HCT116 (cell line): Measurements from ENCODE around the gene USP21. TPM values are rescaled to one million over a fixed set of nuclear protein-coding genes. Genes with fewer than 3 reads are reported as not detected.

Experiments used
- ATAC-seq: fragments of 200-7000 bp; cut with Tn5 transposase; 2 replicates; pipeline ENCODE4 v1.9.1; 2020; ENCODE audit warnings: mild to moderate bottlenecking, moderate library complexity
- BruUV-seq: library from RNA; stranded (reverse); fragments of 400-500 nt; replicated peaks from 2 replicates; lab custom pipeline; 2021; lab: Mats Ljungman, UMichigan
- CTCF ChIA-PET: fragments of 300-600 bp; sonication (Branson Sonifier 250); formaldehyde crosslinking; loops from one replicate; lab custom pipeline; 2021; ENCODE audit warnings: antibody characterized with exemption; lab: Charles Lee
- POLR2A ChIA-PET: fragments of 300-600, 350-600 bp; sonication (Branson Sonifier 250); formaldehyde crosslinking; loops from one replicate; lab custom pipeline; 2021; ENCODE audit warnings: antibody characterized with exemption; lab: Charles Lee
- RAD21 ChIA-PET, 2 experiments: fragments of 300-600 bp; sonication (Branson Sonifier 250); formaldehyde crosslinking; loops; one replicate each; lab custom pipeline; 2023; ENCODE audit warnings: low total read pairs in 2 of 2; ENCODE audit not compliant: uncharacterized antibody in 2 of 2, unreplicated experiment in 2 of 2, low non-redundant PET in 1 of 2; lab: Charles Lee
- DNase-seq: peaks from one replicate; pipeline ENCODE4 v3.0.0-alpha.2; 2010; ENCODE audit warnings: low read depth, low spot score
- H2AFZ ChIP-seq: fragments of 200-600 bp; shearing (Covaris generic), sonication (generic); 2 replicates; pipeline ENCODE4 v1.6.1; 2017; ENCODE audit warnings: low read depth, mixed run types, mixed read lengths, antibody characterized with exemption, low read length; ENCODE audit not compliant: poor library complexity, severe bottlenecking
- H3K27ac ChIP-seq: 2 replicates; pipeline ENCODE4 v1.5.1; 2012; ENCODE audit warnings: low read depth, low read length
- H3K27me3 ChIP-seq: fragments of 200-600 bp; sonication (generic); 2 replicates; pipeline ENCODE4 v1.6.1; 2016; ENCODE audit warnings: mixed run types, low read length, mixed read lengths; ENCODE audit not compliant: insufficient read depth
- H3K36me3 ChIP-seq, 2 experiments: fragments of 200-500 bp in 1 of 2; fragments of 200-600 bp in 1 of 2; sonication (Bioruptor generic) in 1 of 2; sonication (generic) in 1 of 2; 2 replicates each; pipeline versions ENCODE4 v1.5.1 to v1.6.1; 2014 to 2016; ENCODE audit warnings: low read length in 2 of 2, inconsistent platforms in 1 of 2, mixed read lengths in 1 of 2, mixed run types in 1 of 2; ENCODE audit not compliant: insufficient read depth in 2 of 2, control insufficient read depth in 1 of 2
- H3K4me1 ChIP-seq, 2 experiments: fragments of 200-600 bp in 1 of 2; sonication (generic) in 1 of 2; 2 replicates each; pipeline versions ENCODE4 v1.5.1 to v1.6.1; 2012 to 2017; ENCODE audit warnings: low read length in 2 of 2, inconsistent platforms in 1 of 2, mild to moderate bottlenecking in 1 of 2, mixed read lengths in 1 of 2, mixed run types in 1 of 2, moderate library complexity in 1 of 2; ENCODE audit not compliant: insufficient read depth in 2 of 2, control insufficient read depth in 1 of 2
- H3K4me2 ChIP-seq: fragments of 200-600 bp; sonication (generic); 2 replicates; pipeline ENCODE4 v1.6.1; 2017; ENCODE audit warnings: mixed run types, low read length, mixed read lengths
- H3K4me3 ChIP-seq, 2 experiments: fragments of 200-600 bp in 1 of 2; sonication (generic) in 1 of 2; replicated peaks in 1 of 2; 2 replicates each; pipeline ENCODE4 v1.5.1; 2011 to 2016; ENCODE audit warnings: low read length in 2 of 2, control low read depth in 1 of 2, low read depth in 1 of 2, mild to moderate bottlenecking in 1 of 2, mixed read lengths in 1 of 2, mixed run types in 1 of 2
- H3K79me2 ChIP-seq: fragments of 200-600 bp; sonication (generic); 2 replicates; pipeline ENCODE4 v1.6.1; 2017; ENCODE audit warnings: mild to moderate bottlenecking, mixed run types, low read length, moderate library complexity, mixed read lengths; ENCODE audit not compliant: insufficient read depth
- H3K9ac ChIP-seq: fragments of 200-600 bp; sonication (generic); 2 replicates; pipeline ENCODE4 v1.6.1; 2016; ENCODE audit warnings: low read length, mixed read lengths
- H3K9me2 ChIP-seq: fragments of 200-600 bp; sonication (generic), shearing (Covaris generic); 2 replicates; pipeline ENCODE4 v1.6.1; 2017; ENCODE audit warnings: mixed run types, mild to moderate bottlenecking, moderate library complexity; ENCODE audit not compliant: insufficient read depth
- H3K9me3 ChIP-seq, 2 experiments: fragments of 200-500 bp in 1 of 2; fragments of 200-600 bp in 1 of 2; sonication (Bioruptor generic) in 1 of 2; sonication (generic) in 1 of 2; 2 replicates each; pipeline ENCODE4 v1.6.1; 2014 to 2017; ENCODE audit warnings: low read length in 2 of 2, mixed read lengths in 2 of 2, inconsistent platforms in 1 of 2, low read depth in 1 of 2, mild to moderate bottlenecking in 1 of 2, mixed run types in 1 of 2, moderate library complexity in 1 of 2; ENCODE audit not compliant: control insufficient read depth in 1 of 2, insufficient read depth in 1 of 2
- H4K20me1 ChIP-seq: fragments of 200-600 bp; sonication (generic), shearing (Covaris generic); 2 replicates; pipeline ENCODE4 v1.6.1; 2017; ENCODE audit warnings: mixed run types, mild to moderate bottlenecking, moderate library complexity; ENCODE audit not compliant: insufficient read depth
- ELF1 ChIP-seq: IDR thresholded peaks from 2 replicates; pipeline ENCODE4 v1.6.1; 2012; ENCODE audit warnings: low read depth, borderline replicate concordance
- POLR2AphosphoS5 ChIP-seq: IDR thresholded peaks from 2 replicates; pipeline ENCODE4 v1.6.1; 2011; ENCODE audit warnings: mild to moderate bottlenecking, low read depth, low read length, moderate library complexity
- SRF ChIP-seq: IDR thresholded peaks from 2 replicates; pipeline ENCODE4 v1.6.1; 2012; ENCODE audit warnings: low read depth
- intact Hi-C: fragments of 100-400 bp; cut with micrococcal nuclease; formaldehyde crosslinking; loops from 2 replicates; pipeline ENCODE4 v1.10.0; 2022
- total RNA-seq: library from RNA; stranded (reverse); gene quantifications from one replicate; pipeline ENCODE4 v1.2.1, GENCODE V29; 2021; ENCODE audit not compliant: unreplicated experiment
- TF ChIP-seq, protein P1 (sequence below): IDR thresholded peaks from 2 replicates; pipeline ENCODE4 v1.6.1; 2012

Gene USP21
- total RNA-seq, 1 experiment from 2014 or later: 22.1 TPM

- H3K27me3 ChIP-seq: no peaks in the 10 kb centered on the region
- H3K4me1 ChIP-seq: peaks cover 10 to 20% of the 10 kb centered on the region in 2 experiments; a peak in 3 of 4 replicates
- no peaks in the 10 kb centered on the region for H4K20me1 ChIP-seq
- TF ChIP-seq SRF (no peak), ELF1 (no peak)
- H3K4me2 ChIP-seq: no peak overlapping the region
- peaks cover 70% of the 10 kb centered on the region for H3K79me2 ChIP-seq
- ChIA-PET CTCF (no interaction called here), POLR2A (no interaction called here), RAD21 (no interaction called here)
- no peak for DNase-seq
- H2AFZ ChIP-seq: no peak overlapping the region
- no peaks in the 10 kb centered on the region for H3K9me2 ChIP-seq
- H3K36me3 ChIP-seq: peaks cover 16 to 28% of the 10 kb centered on the region in 2 experiments; a peak in 3 of 4 replicates
- no peaks in the 10 kb centered on the region for H3K9me3 ChIP-seq
- intact Hi-C loops: no loop called here
- ATAC-seq: no peak
- H3K9ac ChIP-seq: no peak overlapping the region
- H3K4me3 ChIP-seq: no peak overlapping the region
- no TSS peak for BruUV-seq
- H3K27ac ChIP-seq: no peak overlapping the region
Measured at GRCh38 chr1:161130266-161130665, 29.0 kb upstream of the USP21 start.

DNA sequence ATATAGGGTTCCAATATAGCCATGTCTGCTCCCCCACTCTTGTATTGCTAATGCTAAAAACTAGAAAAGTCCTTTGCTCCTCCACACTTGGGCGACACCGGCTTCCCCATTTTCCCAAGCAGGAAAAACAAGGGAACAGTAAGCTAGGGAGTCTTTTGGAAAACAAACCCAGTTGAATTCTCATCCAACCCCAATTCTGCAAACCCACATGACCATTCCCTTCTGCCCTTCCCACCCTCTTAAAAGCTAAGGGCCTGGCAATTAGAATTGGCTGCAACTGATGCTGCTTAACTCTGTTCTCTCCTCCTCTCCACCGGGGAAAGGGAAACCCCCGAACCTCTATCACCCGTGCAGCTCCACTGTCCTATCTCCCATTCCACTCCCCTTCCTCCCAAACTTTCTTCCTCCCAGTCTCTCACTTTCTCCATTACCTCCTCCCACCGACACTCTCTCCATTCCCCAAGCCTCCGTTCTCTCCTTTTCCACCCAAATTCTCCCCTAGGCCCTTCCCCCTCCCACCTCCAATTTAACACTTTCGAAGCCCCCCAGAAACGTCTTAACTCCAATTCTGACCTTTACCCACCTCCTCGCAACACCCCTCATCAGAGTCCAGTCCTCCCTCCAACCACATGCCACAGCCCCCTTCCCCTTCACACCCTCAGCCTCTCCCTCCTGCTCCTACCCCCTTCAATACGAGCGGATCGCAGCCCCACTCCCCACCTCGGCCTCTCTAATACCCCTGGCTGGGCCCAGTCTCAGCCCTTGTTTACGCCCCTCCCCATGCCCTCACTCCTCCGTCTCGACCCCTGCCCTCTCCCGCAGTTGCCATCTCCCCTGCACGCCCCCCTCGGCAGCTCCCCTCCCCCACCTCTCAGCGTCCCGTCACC lies 27.5 kb upstream of the USP21 start:
- Histone ChIP-seq H3K9ac (peak overlapping the region; percentile 81), H3K27ac (peak overlapping the region; percentile 91), H3K4me3 (peak overlapping the region; percentile 81 to 85), H3K36me3 (peaks cover 16 to 20% of the 10 kb centered on the region in 2 experiments; a peak in 3 of 4 replicates), H3K4me2 (peak overlapping the region; percentile 89), H3K9me2 (no peaks in the 10 kb centered on the region), H3K79me2 (peaks cover 62% of the 10 kb centered on the region), H3K9me3 (no peaks in the 10 kb centered on the region), H3K27me3 (no peaks in the 10 kb centered on the region), H2AFZ (no peak overlapping the region), H3K4me1 (peaks cover 10 to 20% of the 10 kb centered on the region in 2 experiments; a peak in 3 of 4 replicates), H4K20me1 (no peaks in the 10 kb centered on the region)
- BruUV-seq: no TSS peak
- RAD21 ChIA-PET: no interaction called here
- POLR2A ChIA-PET: interaction anchor here (1.0 to 2.6 kb wide), 12 partner anchors 10 to 134 kb away, joined by 3 to 16 read pairs (median 4); partner anchors contain the start of genes F11R, NIT1, PFDN2 and PPOX
- DNase-seq: no peak
- CTCF ChIA-PET: interaction anchor here (1.0 to 1.4 kb wide), 4 partner anchors 14 to 94 kb away, joined by 3 to 7 read pairs (median 4); partner anchors contain the start of genes NIT1, PFDN2, PPOX and TOMM40L
- intact Hi-C loops: loop anchor here (2.0 kb wide), 1 partner anchor 13 kb away; the partner anchor contains the start of genes NIT1 and PFDN2
- peak; percentile 13 for ATAC-seq
- 0 out of 2 replicates have a peak, but pooled peaks have one; percentile 25 for TF ChIP-seq POLR2AphosphoS5
- TF ChIP-seq, protein P1, sequence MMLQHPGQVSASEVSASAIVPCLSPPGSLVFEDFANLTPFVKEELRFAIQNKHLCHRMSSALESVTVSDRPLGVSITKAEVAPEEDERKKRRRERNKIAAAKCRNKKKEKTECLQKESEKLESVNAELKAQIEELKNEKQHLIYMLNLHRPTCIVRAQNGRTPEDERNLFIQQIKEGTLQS: no peak
